GM06990 (cell line): ENCODE data around the gene PIP4K2C.
"Not testable (repeated sequence)": the region's sequence is repeated elsewhere in the genome, so short reads cannot be mapped to it uniquely, and the experiment has no call there.

Experiments
- DNase-seq: peaks from one replicate; pipeline ENCODE4 v3.0.0-alpha.2; 2011; ENCODE audit not compliant: insufficient read length; ENCODE audit errors: extremely low read depth
- H3K27me3 ChIP-seq: replicated peaks from 2 replicates; pipeline ENCODE4 v1.6.0; 2011; ENCODE audit warnings: low read length; ENCODE audit not compliant: control insufficient read depth, insufficient read depth
- H3K36me3 ChIP-seq: 2 replicates; pipeline ENCODE4 v1.5.1; 2011; ENCODE audit warnings: low read length; ENCODE audit not compliant: control insufficient read depth, insufficient read depth
- H3K4me3 ChIP-seq: replicated peaks from 2 replicates; pipeline ENCODE4 v1.5.1; 2011; ENCODE audit warnings: low read depth, mild to moderate bottlenecking, control low read depth, low read length
- CTCF ChIP-seq: IDR thresholded peaks from 2 replicates; pipeline ENCODE4 v1.5.1; 2011; ENCODE audit warnings: low read length, control low read depth, mild to moderate bottlenecking, inconsistent platforms; ENCODE audit not compliant: insufficient read depth, poor library complexity, severe bottlenecking

PIP4K2C gene

DNA sequence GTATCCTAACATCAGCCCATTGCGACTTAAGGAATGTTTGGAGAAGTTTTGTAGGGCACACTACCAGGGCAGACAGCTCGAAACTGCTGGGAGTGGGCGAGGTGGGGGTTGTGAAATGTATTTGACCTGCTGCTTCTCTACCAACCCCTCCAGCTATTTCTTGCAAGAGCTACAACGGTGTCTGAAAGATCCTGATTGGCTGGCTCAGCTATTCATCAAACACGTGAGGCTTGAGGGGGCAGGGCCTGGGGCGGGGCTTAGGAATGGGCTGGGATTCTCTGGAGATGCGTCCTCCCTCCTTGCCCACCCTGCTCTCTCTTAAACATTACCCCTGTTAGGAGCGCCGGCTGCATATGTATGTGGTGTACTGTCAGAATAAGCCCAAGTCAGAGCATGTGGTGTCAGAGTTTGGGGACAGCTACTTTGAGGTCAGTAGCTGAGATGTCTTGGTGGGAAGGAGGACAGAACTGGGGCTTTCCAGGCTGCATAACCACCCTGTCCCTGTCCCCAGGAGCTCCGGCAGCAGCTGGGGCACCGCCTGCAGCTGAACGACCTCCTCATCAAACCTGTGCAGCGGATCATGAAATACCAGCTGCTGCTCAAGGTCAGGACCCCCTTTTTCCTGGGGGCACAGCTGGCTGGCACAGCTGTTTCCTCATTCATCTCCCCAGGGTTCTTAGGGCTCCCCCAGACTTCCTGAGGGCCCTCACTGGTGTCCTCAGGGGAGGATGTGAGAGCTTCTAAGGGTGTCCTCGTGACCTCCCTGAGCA lies 23.4 kb downstream of the PIP4K2C start:
- Histone ChIP-seq H3K27me3 (no peaks in the 10 kb centered on the region; the same call in 1 of the 2 replicates), H3K4me3 (no peak overlapping the region), H3K36me3 (no peaks in the 10 kb centered on the region)
- DNase-seq, result peak; percentile 56
- no peak for TF ChIP-seq CTCF

DNA sequence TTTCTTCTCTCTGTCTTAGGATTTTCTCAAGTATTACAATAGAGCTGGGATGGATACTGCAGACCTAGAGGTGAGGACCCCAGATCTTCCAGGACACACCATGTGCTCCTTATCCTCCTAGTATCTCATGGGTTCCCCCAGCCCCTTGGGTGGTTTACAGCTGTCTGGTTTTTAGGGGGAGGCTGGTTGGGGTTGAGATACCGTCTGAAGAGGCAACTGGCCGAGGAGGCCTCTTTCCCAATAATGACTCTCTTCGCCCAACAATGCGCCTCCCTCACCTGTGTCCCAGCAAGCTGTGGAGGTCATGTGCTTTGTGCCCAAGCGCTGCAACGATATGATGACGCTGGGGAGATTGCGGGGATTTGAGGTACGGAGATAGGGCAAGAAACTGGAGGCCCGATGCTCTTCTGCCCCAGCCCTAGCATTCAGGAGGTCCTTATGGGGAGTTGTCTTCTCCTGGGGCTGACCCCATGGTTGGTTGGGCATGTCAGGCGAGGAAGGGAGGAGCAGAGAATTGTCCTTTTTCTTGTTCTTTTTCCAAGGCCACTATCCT lies 24.0 kb downstream of the PIP4K2C start:
- Histone ChIP-seq H3K4me3 (no peak overlapping the region), H3K36me3 (no peaks in the 10 kb centered on the region), H3K27me3 (peaks cover 2% of the 10 kb centered on the region; the same call in 1 of the 2 replicates)
- no peak for DNase-seq
- no peak for TF ChIP-seq CTCF

GRCh38 chr12:57615637-57616036 lies 24.6 kb downstream of the PIP4K2C start:
- no peak for TF ChIP-seq CTCF
- no peak for DNase-seq
- Histone ChIP-seq H3K27me3 (peaks cover 5% of the 10 kb centered on the region), H3K4me3 (no peak overlapping the region), H3K36me3 (no peaks in the 10 kb centered on the region)

- Histone ChIP-seq H3K27me3 (peaks cover 5% of the 10 kb centered on the region), H3K4me3 (no peak overlapping the region), H3K36me3 (no peaks in the 10 kb centered on the region)
- no peak for DNase-seq
- TF ChIP-seq CTCF, result no peak
Observed at GRCh38 chr12:57616383-57617101, 25.6 kb downstream of the PIP4K2C start.

DNA sequence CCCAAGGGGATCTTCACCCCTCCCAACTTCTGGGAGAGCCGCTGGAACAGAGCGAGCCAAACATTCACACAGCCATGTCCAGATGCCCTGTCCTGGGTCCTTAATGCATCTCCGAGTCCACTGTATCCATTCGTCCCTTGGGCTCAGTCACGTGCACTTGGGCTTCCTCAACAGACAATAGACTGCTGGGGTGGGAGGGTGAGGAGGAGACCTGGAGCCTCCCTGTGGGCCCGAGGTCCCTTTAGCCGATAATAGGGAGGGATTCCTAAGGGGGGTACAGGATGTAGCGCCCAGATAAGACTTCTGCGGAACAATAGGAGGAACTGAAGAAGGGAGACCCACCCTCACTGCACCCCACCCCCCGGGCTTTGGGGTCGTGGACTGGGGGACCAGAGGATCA lies 26.9 kb downstream of the PIP4K2C start:
- no peak for DNase-seq
- Histone ChIP-seq H3K36me3 (no peaks in the 10 kb centered on the region), H3K4me3 (no peak overlapping the region), H3K27me3 (peaks cover 5% of the 10 kb centered on the region)
- no peak for TF ChIP-seq CTCF

GRCh38 chr12:57618431-57618830 lies 27.4 kb downstream of the PIP4K2C start:
- not testable (repeated sequence) for DNase-seq, H3K27me3 ChIP-seq, H3K36me3 ChIP-seq, H3K4me3 ChIP-seq
